Activated CD4-positive, alpha-beta T cell treated with anti-CD3 and anti-CD28 coated beads for 24 hours (primary cell): ENCODE data around the gene CUX1.
"Not testable (repeated sequence)": the region's sequence is repeated elsewhere in the genome, so short reads cannot be mapped to it uniquely, and the experiment has no call there.

Source experiments
- DNase-seq, 2 donors: peaks; one replicate each; pipeline ENCODE4 v3.0.0-alpha.2; 2020; ENCODE audit warnings: low read depth in 2 of 2

CUX1 gene

GRCh38 chr7:101917566-101917965 lies 100.1 kb downstream of the CUX1 start:
- DNase-seq = no peak

- DNase-seq = no peak
Measured at GRCh38 chr7:101918426-101918825, 101.0 kb downstream of the CUX1 start.

GRCh38 chr7:101919363-101920115 lies 102.1 kb downstream of the CUX1 start:
- DNase-seq = no peak

GRCh38 chr7:101921061-101921460 lies 103.6 kb downstream of the CUX1 start:
- no peak for DNase-seq

GRCh38 chr7:101921546-101922489 lies 104.4 kb downstream of the CUX1 start:
- DNase-seq = not testable (repeated sequence)

GRCh38 chr7:101922631-101923601 lies 105.5 kb downstream of the CUX1 start:
- no peak for DNase-seq

GRCh38 chr7:101923602-101923985 lies 106.2 kb downstream of the CUX1 start:
- DNase-seq = no peak

GRCh38 chr7:101924171-101924570 lies 106.7 kb downstream of the CUX1 start:
- DNase-seq = no peak

GRCh38 chr7:101926265-101926664 lies 108.8 kb downstream of the CUX1 start:
- no peak for DNase-seq

GRCh38 chr7:101927389-101927788 lies 110.0 kb downstream of the CUX1 start:
- no peak for DNase-seq

- no peak for DNase-seq
Measured at GRCh38 chr7:101927802-101928201, 110.4 kb downstream of the CUX1 start.

- no peak for DNase-seq
Measured at GRCh38 chr7:101929256-101929655, 111.8 kb downstream of the CUX1 start.

GRCh38 chr7:101929911-101930310 lies 112.5 kb downstream of the CUX1 start:
- DNase-seq = not testable (repeated sequence)

- DNase-seq = no peak
Measured at GRCh38 chr7:101932083-101932482, 114.7 kb downstream of the CUX1 start.

- no peak for DNase-seq
Measured at GRCh38 chr7:101933028-101933427, 115.6 kb downstream of the CUX1 start.

- no peak for DNase-seq
Measured at GRCh38 chr7:101933688-101934121, 116.3 kb downstream of the CUX1 start.

- DNase-seq = no peak
Measured at GRCh38 chr7:101934618-101935017, 117.2 kb downstream of the CUX1 start.

GRCh38 chr7:101935521-101936141 lies 118.2 kb downstream of the CUX1 start:
- no peak for DNase-seq

- no peak for DNase-seq
Measured at GRCh38 chr7:101936223-101936610, 118.8 kb downstream of the CUX1 start.

- no peak for DNase-seq
Measured at GRCh38 chr7:101936611-101937231, 119.3 kb downstream of the CUX1 start.
